Psoas muscle (tissue), 8 donors: ENCODE measurements around the gene SERAC1. TPM values are rescaled to one million over a fixed set of nuclear protein-coding genes. Genes with fewer than 3 reads are reported as not detected.

ENCODE experiments used
- ATAC-seq, 4 donors: fragments of 200-7000 bp; cut with Tn5 transposase; one replicate each; pipeline ENCODE4 v1.9.1; 2020; ENCODE audit warnings: moderate library complexity in 3 of 4, mild to moderate bottlenecking in 2 of 4
- DNase-seq, 2 donors: peaks; one replicate each; pipeline ENCODE4 v3.0.0-alpha.2; 2020
- H3K27ac ChIP-seq: fragments of 200-600 bp; one replicate; pipeline ENCODE4 v1.8.0; 2022
- H3K27me3 ChIP-seq, 3 donors: fragments of 200-600 bp in 1 of 3; one replicate each; pipeline versions ENCODE4 v1.6.1 to v1.8.0; 2013 to 2022; ENCODE audit warnings: low read length in 2 of 3, mild to moderate bottlenecking in 2 of 3, moderate library complexity in 1 of 3; ENCODE audit not compliant: insufficient read depth in 3 of 3
- H3K36me3 ChIP-seq, 2 donors: fragments of 200-600 bp in 1 of 2; one replicate each; pipeline versions ENCODE4 v1.6.1 to v1.8.0; 2013 to 2022; ENCODE audit warnings: low read depth in 1 of 2, mild to moderate bottlenecking in 1 of 2, moderate library complexity in 1 of 2; ENCODE audit not compliant: insufficient read depth in 1 of 2
- H3K4me1 ChIP-seq: fragments of 200-600 bp; one replicate; pipeline ENCODE4 v1.8.0; 2022
- H3K4me3 ChIP-seq: fragments of 200-600 bp; one replicate; pipeline ENCODE4 v1.8.0; 2022; ENCODE audit warnings: mild to moderate bottlenecking
- H3K9me3 ChIP-seq: fragments of 200-600 bp; one replicate; pipeline ENCODE4 v1.8.0; 2022
- WGBS, 3 donors: extraction: QIAGEN DNeasy Blood & Tissue Kit; methylation state at CpG; one replicate each; pipeline versions ENCODE4 v1.1.6 to v1.1.7; 2013; 5-methylcytosine and 5-hydroxymethylcytosine counted together
- intact Hi-C, 2 donors: fragments of 100-400 bp; cut with DNase I; formaldehyde crosslinking; loops; one replicate each; pipeline versions ENCODE4 v1.11.0 to v1.14.2; 2022
- polyA plus RNA-seq, 3 donors: library from polyadenylated mRNA; stranded (reverse); fragments of 200-250 nt; gene quantifications; one replicate each; pipeline ENCODE4 v1.2.3, GENCODE V29; 2013
- total RNA-seq, 4 donors: library from RNA; stranded (reverse); fragmentation: NEBNext Ultra II Directional in 2 of 4; extraction: Animal tissue kit (Norgen Biotek cat#: 25700) in 2 of 4; gene quantifications; one replicate each; pipeline versions ENCODE4 v1.2.1 to v1.2.4, GENCODE V29; 2021 to 2023
- TF ChIP-seq, protein P1 (sequence below): fragments of 200-600 bp; IDR thresholded peaks from one replicate; pipeline ENCODE4 v1.8.0; 2022; ENCODE audit warnings: antibody characterized with exemption
- donor health status: healthy with polysubstance abuse.
- donor health status: DM: no; HTN: no; CAD: no; lungs with moderate emphysema.
- donor health status: Bipolar disorder and iron deficiency.
- donor health status: healthy.
- donor health status: DM: yes; HTN: yes; CAD: no.
- donor health status: DM: no; HTN: no; CAD: no.
- donor health status: DM: no; HTN: no; CAD: no.
- donor health status: DM: yes; HTN: yes; CAD: no.

SERAC1 gene
- total and polyA plus RNA-seq, 7 donors = 3.9 to 11.0 (median 6.5) TPM

DNA sequence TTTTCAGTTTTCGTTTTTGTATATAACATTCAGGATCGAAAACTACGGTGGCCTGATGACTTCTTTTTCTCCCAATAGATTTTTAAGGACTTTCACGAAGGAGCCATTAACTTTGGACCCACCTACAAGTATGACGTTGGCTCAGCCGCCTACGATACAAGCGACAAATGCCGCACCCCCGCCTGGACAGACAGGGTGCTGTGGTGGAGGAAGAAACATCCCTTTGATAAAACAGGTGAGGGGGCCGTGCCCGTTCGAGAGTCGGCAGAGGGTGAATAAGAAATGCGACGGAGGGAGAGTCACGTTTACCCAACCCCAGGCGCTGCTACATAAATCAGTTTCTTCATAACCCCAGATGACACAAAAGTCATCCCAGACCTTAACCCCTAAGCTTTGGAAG, 91.5 kb downstream of the SERAC1 start:
- Histone ChIP-seq H3K36me3 (peaks cover 0 to 61% of the 10 kb centered on the region in 2 donors), H3K4me3 (no peak overlapping the region), H3K27me3 (no peaks in the 10 kb centered on the region), H3K27ac (no peak overlapping the region), H3K4me1 (peaks cover 5% of the 10 kb centered on the region), H3K9me3 (no peaks in the 10 kb centered on the region)
- WGBS, 3 donors = 89 to 95% (median 91%) methylated on average over 18 of the region's 18 CpGs
- DNase-seq (no peak), ATAC-seq (no peak)
- intact Hi-C loops = loop anchor here in 1 of 2 donors (10.0 kb wide), 1 partner anchor 322 kb away; no protein-coding TSS in a partner anchor
- TF ChIP-seq, protein P1, sequence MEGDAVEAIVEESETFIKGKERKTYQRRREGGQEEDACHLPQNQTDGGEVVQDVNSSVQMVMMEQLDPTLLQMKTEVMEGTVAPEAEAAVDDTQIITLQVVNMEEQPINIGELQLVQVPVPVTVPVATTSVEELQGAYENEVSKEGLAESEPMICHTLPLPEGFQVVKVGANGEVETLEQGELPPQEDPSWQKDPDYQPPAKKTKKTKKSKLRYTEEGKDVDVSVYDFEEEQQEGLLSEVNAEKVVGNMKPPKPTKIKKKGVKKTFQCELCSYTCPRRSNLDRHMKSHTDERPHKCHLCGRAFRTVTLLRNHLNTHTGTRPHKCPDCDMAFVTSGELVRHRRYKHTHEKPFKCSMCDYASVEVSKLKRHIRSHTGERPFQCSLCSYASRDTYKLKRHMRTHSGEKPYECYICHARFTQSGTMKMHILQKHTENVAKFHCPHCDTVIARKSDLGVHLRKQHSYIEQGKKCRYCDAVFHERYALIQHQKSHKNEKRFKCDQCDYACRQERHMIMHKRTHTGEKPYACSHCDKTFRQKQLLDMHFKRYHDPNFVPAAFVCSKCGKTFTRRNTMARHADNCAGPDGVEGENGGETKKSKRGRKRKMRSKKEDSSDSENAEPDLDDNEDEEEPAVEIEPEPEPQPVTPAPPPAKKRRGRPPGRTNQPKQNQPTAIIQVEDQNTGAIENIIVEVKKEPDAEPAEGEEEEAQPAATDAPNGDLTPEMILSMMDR = no peak

DNA sequence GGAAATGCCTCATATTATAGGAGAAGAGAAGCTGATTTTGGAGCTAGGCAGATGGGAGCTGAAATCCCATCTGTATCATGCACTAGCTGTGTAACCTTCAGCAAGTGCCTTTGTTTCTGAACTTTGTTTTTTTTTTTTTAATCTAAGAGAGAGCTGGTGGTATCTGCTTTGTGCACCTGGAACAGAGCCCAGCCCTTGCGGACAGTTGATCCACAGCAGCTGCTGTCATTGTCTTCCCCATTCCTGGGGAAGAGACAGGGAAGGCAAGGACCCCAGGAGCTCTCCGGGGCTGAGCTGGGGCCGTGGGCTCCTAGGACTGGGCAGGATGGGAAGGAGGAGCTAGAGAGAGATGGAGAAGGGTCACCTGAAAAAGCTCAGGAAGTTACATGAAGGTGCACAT, 94.3 kb downstream of the SERAC1 start:
- intact Hi-C loops = loop anchor here (2.0 to 10.0 kb wide), 2 partner anchors 93 to 319 kb away; partner anchors contain the start of gene SYNJ2 (in 1 of the 2)

DNA sequence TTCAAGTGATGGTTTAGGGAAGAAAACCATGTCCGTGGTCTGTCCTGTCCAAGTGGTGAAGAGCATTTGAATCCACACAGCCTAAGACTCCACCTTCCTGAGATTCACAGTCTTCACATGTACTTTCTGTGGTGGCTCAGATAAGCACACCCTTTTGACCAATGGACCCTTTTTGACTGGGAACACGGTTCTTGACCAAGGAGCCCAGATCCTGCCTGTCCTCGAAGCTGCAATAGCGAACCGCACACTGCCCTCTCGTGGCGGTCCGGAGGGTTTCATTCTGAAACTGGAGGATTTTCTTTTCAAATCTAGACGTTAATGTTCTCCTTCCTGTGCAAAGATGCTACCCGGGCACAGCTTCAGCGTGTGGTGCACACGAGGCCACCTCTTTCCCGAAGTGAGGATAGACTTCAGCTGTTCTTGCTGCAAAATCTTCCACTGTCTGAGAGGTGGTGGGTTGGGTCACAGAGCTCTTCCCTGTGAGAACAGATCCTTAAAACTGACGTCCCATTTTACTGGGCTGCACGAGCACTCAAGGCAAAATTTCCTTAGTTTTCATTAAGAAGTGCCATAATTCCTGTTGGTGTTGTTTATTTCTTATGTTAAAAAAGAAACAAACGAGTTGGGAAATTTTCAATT, 95.9 kb downstream of the SERAC1 start:
- 19 to 24% (median 24%) methylated on average over 16 of the region's 16 CpGs for WGBS, 3 donors
- DNase-seq = peak; percentile 72 to 87
- intact Hi-C loops = loop anchor here (2.0 to 10.0 kb wide), 2 partner anchors 91 to 317 kb away; partner anchors contain the start of gene SYNJ2 (in 1 of the 2)
- TF ChIP-seq, protein P1 = peak; percentile 84
- Histone ChIP-seq H3K9me3 (no peaks in the 10 kb centered on the region), H3K4me3 (no peak overlapping the region), H3K36me3 (peaks cover 0 to 51% of the 10 kb centered on the region in 2 donors), H3K27ac (no peak overlapping the region), H3K4me1 (peaks cover 5% of the 10 kb centered on the region), H3K27me3 (no peaks in the 10 kb centered on the region)
- ATAC-seq = peak; percentile 73 to 83 (median 79)

More for the DNA sequence above, 94.3 kb downstream of the SERAC1 start:
- TF ChIP-seq, protein P1 = no peak
- DNase-seq (no peak), ATAC-seq (no peak)
- 31 to 48% (median 38%) methylated on average over 3 of the region's 3 CpGs for WGBS, 3 donors
- H3K36me3 ChIP-seq = peaks cover 0 to 59% of the 10 kb centered on the region in 2 donors
- no peak overlapping the region for H3K4me3 ChIP-seq
- peaks cover 5% of the 10 kb centered on the region for H3K4me1 ChIP-seq
- H3K27ac ChIP-seq = no peak overlapping the region
- no peaks in the 10 kb centered on the region for H3K27me3 ChIP-seq
- no peaks in the 10 kb centered on the region for H3K9me3 ChIP-seq

DNA sequence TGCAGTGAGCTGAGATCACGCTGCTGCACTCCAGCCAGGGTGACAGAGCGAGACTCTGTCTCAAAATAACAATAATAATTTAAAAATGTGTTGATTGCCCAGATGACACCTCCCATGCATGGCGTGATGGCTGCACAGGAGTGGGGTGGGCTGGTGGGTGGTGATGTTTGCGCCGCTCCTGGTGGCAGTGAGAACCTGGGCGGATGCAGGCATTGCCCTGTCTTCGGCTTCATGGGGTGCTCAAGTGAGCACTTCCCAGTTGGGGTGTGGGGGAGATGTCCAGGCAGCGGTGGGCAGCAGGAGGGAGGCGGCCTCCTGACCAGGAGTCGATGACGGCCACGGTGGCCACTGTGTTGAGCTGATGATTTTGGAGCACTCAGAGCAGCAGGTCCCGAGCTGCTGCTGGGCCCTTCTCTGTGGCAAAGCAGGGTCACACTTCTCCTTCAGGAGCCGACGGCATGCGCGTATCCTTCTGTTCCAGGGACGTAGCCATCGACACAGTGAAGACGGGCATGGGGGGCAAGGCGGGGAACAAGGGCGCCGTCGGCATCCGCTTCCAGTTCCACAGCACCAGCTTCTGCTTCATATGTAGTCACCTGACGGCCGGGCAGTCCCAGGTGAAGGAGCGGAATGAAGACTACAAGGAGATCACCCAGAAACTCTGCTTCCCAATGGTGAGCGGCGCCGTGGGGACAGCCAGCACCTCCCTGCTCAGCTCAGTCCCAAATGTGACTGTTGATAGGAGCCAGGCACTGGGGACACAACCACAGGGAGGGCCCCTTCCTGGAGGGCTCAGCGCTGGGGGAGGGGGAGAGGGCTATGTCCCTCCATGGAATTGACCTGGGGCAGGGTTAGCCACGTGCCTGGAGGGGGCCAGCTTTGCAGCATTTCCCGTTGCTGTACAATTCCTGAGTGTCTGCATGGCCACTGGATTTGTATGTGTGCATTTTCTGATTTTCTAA, 96.7 kb downstream of the SERAC1 start:
- Histone ChIP-seq H3K9me3 (no peaks in the 10 kb centered on the region), H3K4me1 (peaks cover 5% of the 10 kb centered on the region), H3K4me3 (no peak overlapping the region), H3K27me3 (no peaks in the 10 kb centered on the region), H3K36me3 (peaks cover 0 to 49% of the 10 kb centered on the region in 2 donors), H3K27ac (no peak overlapping the region)
- DNase-seq (no peak), ATAC-seq (peak in 3 of 4 donors; percentile 17 to 23 (median 22))
- 87 to 91% (median 87%) methylated on average over 34 of the region's 34 CpGs for WGBS, 3 donors
- intact Hi-C loops = loop anchor here (2.0 to 10.0 kb wide), 3 partner anchors 89 to 317 kb away; partner anchors contain the start of gene SYNJ2 (in 1 of the 2)
- TF ChIP-seq, protein P1 = no peak
